Measurements from ENCODE around the gene TVP23A.
"Not testable (repeated sequence)": the region's sequence is repeated elsewhere in the genome, so short reads cannot be mapped to it uniquely, and the experiment has no call there.

Gene TVP23A

GRCh38 chr16:10805334-10805733, 13.3 kb downstream of the TVP23A start:
- H4K20me1 ChIP-seq (ENCODE audit: insufficient read depth, low read length) = no peaks in the 10 kb centered on the region
- no peak overlapping the region for H2AFZ ChIP-seq (ENCODE audit: low read length)
- H3K27me3 ChIP-seq (replicated peaks; ENCODE audit: insufficient read depth, low read length) = no peaks in the 10 kb centered on the region
- H3K9me2 ChIP-seq (replicated peaks; ENCODE audit: insufficient read depth, low read length) = no peaks in the 10 kb centered on the region
- H3K4me3 ChIP-seq (ENCODE audit: low read length) = no peak overlapping the region
- no peaks in the 10 kb centered on the region; the same call in 1 of the 2 replicates for H3K9me3 ChIP-seq (replicated peaks; ENCODE audit: insufficient read depth, low read length)
- TF ChIP-seq CTCF (IDR thresholded peaks at IDR 0.05; ENCODE audit: low read length) (no peak), EZH2 (optimal IDR thresholded peaks at IDR 0.05; ENCODE audit: low read depth, low read length) (no peak), EZH2phosphoT487 (IDR thresholded peaks at IDR 0.05; ENCODE audit: low read length) (no peak)
- H3K4me2 ChIP-seq (ENCODE audit: low read depth, low read length) = no peak overlapping the region
- no peaks in the 10 kb centered on the region for H3K79me2 ChIP-seq (ENCODE audit: low read length)
- H3K27ac ChIP-seq (ENCODE audit: low read length) = no peak overlapping the region
- no peaks in the 10 kb centered on the region for H3K36me3 ChIP-seq (replicated peaks; ENCODE audit: insufficient read depth, low read length)
- H3F3A ChIP-seq (ENCODE audit: insufficient read depth, low read length) = no peaks in the 10 kb centered on the region
- H3K4me1 ChIP-seq (ENCODE audit: low read length) = no peaks in the 10 kb centered on the region
- DNase-seq = no peak
- no peak overlapping the region for H3K9ac ChIP-seq (ENCODE audit: low read length)

- no peak overlapping the region for H3K27ac ChIP-seq (ENCODE audit: low read length)
Measured at GRCh38 chr16:10799736-10800135, 18.9 kb downstream of the TVP23A start.

GRCh38 chr16:10791048-10791447, 27.5 kb downstream of the TVP23A start:
- no peak overlapping the region for H2AFZ ChIP-seq (ENCODE audit: low read length)
- H3K4me3 ChIP-seq (ENCODE audit: low read length) = no peak overlapping the region
- H3K4me2 ChIP-seq (ENCODE audit: low read depth, low read length) = no peak overlapping the region

More at GRCh38 chr16:10799736-10800135, 18.9 kb downstream of the TVP23A start:
- H3F3A ChIP-seq (ENCODE audit: insufficient read depth, low read length) = no peaks in the 10 kb centered on the region
- H4K20me1 ChIP-seq (ENCODE audit: insufficient read depth, low read length) = no peaks in the 10 kb centered on the region
- no peaks in the 10 kb centered on the region for H3K9me3 ChIP-seq (replicated peaks; ENCODE audit: insufficient read depth, low read length)
- no peak for DNase-seq
- H3K9ac ChIP-seq (ENCODE audit: low read length) = no peak overlapping the region
- no peak overlapping the region for H3K4me2 ChIP-seq (ENCODE audit: low read depth, low read length)
- H3K79me2 ChIP-seq (ENCODE audit: low read length) = no peaks in the 10 kb centered on the region
- no peaks in the 10 kb centered on the region for H3K4me1 ChIP-seq (ENCODE audit: low read length)
- no peak for TF ChIP-seq EZH2 (optimal IDR thresholded peaks at IDR 0.05; ENCODE audit: low read depth, low read length)
- TF ChIP-seq EZH2phosphoT487 (IDR thresholded peaks at IDR 0.05; ENCODE audit: low read length) = no peak
- no peak for TF ChIP-seq CTCF (IDR thresholded peaks at IDR 0.05; ENCODE audit: low read length)
- no peaks in the 10 kb centered on the region for H3K27me3 ChIP-seq (replicated peaks; ENCODE audit: insufficient read depth, low read length)
- H3K36me3 ChIP-seq (replicated peaks; ENCODE audit: insufficient read depth, low read length) = no peaks in the 10 kb centered on the region
- H2AFZ ChIP-seq (ENCODE audit: low read length) = no peak overlapping the region
- no peaks in the 10 kb centered on the region for H3K9me2 ChIP-seq (replicated peaks; ENCODE audit: insufficient read depth, low read length)
- no peak overlapping the region for H3K4me3 ChIP-seq (ENCODE audit: low read length)

GRCh38 chr16:10788630-10789029, 30.0 kb downstream of the TVP23A start:
- not testable (repeated sequence) for H3K27me3 ChIP-seq (replicated peaks; ENCODE audit: insufficient read depth, low read length); H3K79me2 ChIP-seq (ENCODE audit: low read length); H3K9ac ChIP-seq (ENCODE audit: low read length); H3K4me3 ChIP-seq (ENCODE audit: low read length); H4K20me1 ChIP-seq (ENCODE audit: insufficient read depth, low read length); H3F3A ChIP-seq (ENCODE audit: insufficient read depth, low read length); H3K4me1 ChIP-seq (ENCODE audit: low read length); H3K27ac ChIP-seq (ENCODE audit: low read length); H3K9me2 ChIP-seq (replicated peaks; ENCODE audit: insufficient read depth, low read length); H2AFZ ChIP-seq (ENCODE audit: low read length); H3K36me3 ChIP-seq (replicated peaks; ENCODE audit: insufficient read depth, low read length); H3K9me3 ChIP-seq (replicated peaks; ENCODE audit: insufficient read depth, low read length); H3K4me2 ChIP-seq (ENCODE audit: low read depth, low read length); DNase-seq

More at GRCh38 chr16:10791048-10791447, 27.5 kb downstream of the TVP23A start:
- no peaks in the 10 kb centered on the region for H3K27me3 ChIP-seq (replicated peaks; ENCODE audit: insufficient read depth, low read length)
- no peaks in the 10 kb centered on the region for H3F3A ChIP-seq (ENCODE audit: insufficient read depth, low read length)
- H4K20me1 ChIP-seq (ENCODE audit: insufficient read depth, low read length) = no peaks in the 10 kb centered on the region
- no peaks in the 10 kb centered on the region for H3K79me2 ChIP-seq (ENCODE audit: low read length)
- H3K4me1 ChIP-seq (ENCODE audit: low read length) = no peaks in the 10 kb centered on the region
- no peak overlapping the region for H3K27ac ChIP-seq (ENCODE audit: low read length)
- H3K36me3 ChIP-seq (replicated peaks; ENCODE audit: insufficient read depth, low read length) = no peaks in the 10 kb centered on the region
- H3K9me3 ChIP-seq (replicated peaks; ENCODE audit: insufficient read depth, low read length) = no peaks in the 10 kb centered on the region
- H3K9me2 ChIP-seq (replicated peaks; ENCODE audit: insufficient read depth, low read length) = no peaks in the 10 kb centered on the region
- H3K9ac ChIP-seq (ENCODE audit: low read length) = no peak overlapping the region
- no peak for DNase-seq
- TF ChIP-seq EZH2 (optimal IDR thresholded peaks at IDR 0.05; ENCODE audit: low read depth, low read length) = no peak
- TF ChIP-seq EZH2phosphoT487 (IDR thresholded peaks at IDR 0.05; ENCODE audit: low read length) = no peak
- no peak for TF ChIP-seq CTCF (IDR thresholded peaks at IDR 0.05; ENCODE audit: low read length)
